NCI-H2227 treated with DMSO at 0.1 percent for 48 hours (cell line): ENCODE data around the gene SHISAL1.
"Not testable (repeated sequence)": the region's sequence is repeated elsewhere in the genome, so short reads cannot be mapped to it uniquely, and the experiment has no call there.

ENCODE experiments used
- DNase-seq: peaks from one replicate; lab custom pipeline; 2025; lab: John Stamatoyannopoulos, UW

The SHISAL1 gene

GRCh38 chr22:44302363-44302762, 10.4 kb downstream of the SHISAL1 start:
- DNase-seq = not testable (repeated sequence)

- DNase-seq = no peak
These were observed 11.7 kb downstream of the SHISAL1 start for GRCh38 chr22:44301039-44301438.

GRCh38 chr22:44299124-44299523, 13.6 kb downstream of the SHISAL1 start:
- no peak for DNase-seq

GRCh38 chr22:44298406-44299091, 14.2 kb downstream of the SHISAL1 start:
- DNase-seq = no peak

- no peak for DNase-seq
These were observed 15.2 kb downstream of the SHISAL1 start for GRCh38 chr22:44297470-44298061.

GRCh38 chr22:44295406-44295805, 17.3 kb downstream of the SHISAL1 start:
- DNase-seq = no peak

GRCh38 chr22:44293876-44294275, 18.9 kb downstream of the SHISAL1 start:
- no peak for DNase-seq

GRCh38 chr22:44293034-44293433, 19.7 kb downstream of the SHISAL1 start:
- no peak for DNase-seq

- DNase-seq = no peak
These were observed 20.2 kb downstream of the SHISAL1 start for GRCh38 chr22:44292521-44292920.

GRCh38 chr22:44291674-44292360, 20.9 kb downstream of the SHISAL1 start:
- DNase-seq = no peak

- no peak for DNase-seq
These were observed 21.5 kb downstream of the SHISAL1 start for GRCh38 chr22:44291265-44291664.

- no peak for DNase-seq
These were observed 23.2 kb downstream of the SHISAL1 start for GRCh38 chr22:44289414-44290171.

GRCh38 chr22:44288913-44289312, 23.8 kb downstream of the SHISAL1 start:
- no peak for DNase-seq

- no peak for DNase-seq
These were observed 25.0 kb downstream of the SHISAL1 start for GRCh38 chr22:44287741-44288140.

GRCh38 chr22:44287121-44287693, 25.5 kb downstream of the SHISAL1 start:
- no peak for DNase-seq

GRCh38 chr22:44286646-44287045, 26.1 kb downstream of the SHISAL1 start:
- DNase-seq = no peak

GRCh38 chr22:44284711-44285110, 28.0 kb downstream of the SHISAL1 start:
- DNase-seq = no peak

- DNase-seq = no peak
These were observed 30.7 kb downstream of the SHISAL1 start for GRCh38 chr22:44281768-44282637.

- no peak for DNase-seq
These were observed 32.0 kb downstream of the SHISAL1 start for GRCh38 chr22:44280665-44281188.

GRCh38 chr22:44279069-44279360, 33.7 kb downstream of the SHISAL1 start:
- DNase-seq = no peak
